IgD-negative memory B cell (primary cell): Measurements from ENCODE around the gene ADGRF3. TPM values are rescaled to one million over a fixed set of nuclear protein-coding genes. Genes with fewer than 3 reads are reported as not detected.
"Not testable (repeated sequence)": the region's sequence is repeated elsewhere in the genome, so short reads cannot be mapped to it uniquely, and the experiment has no call there.

Experiments used
- H3K27ac Mint-ChIP-seq, 3 donors: one replicate each; pipeline ENCODE4 v1.8.0; 2020 to 2022; ENCODE audit warnings: mild to moderate bottlenecking in 3 of 3, mixed read lengths in 3 of 3, moderate library complexity in 1 of 3
- H3K27me3 Mint-ChIP-seq: one replicate; pipeline ENCODE4 v1.8.0; 2021; ENCODE audit warnings: mixed read lengths
- H3K36me3 Mint-ChIP-seq: one replicate; pipeline ENCODE4 v1.8.0; 2020; ENCODE audit warnings: mild to moderate bottlenecking, mixed read lengths
- H3K4me1 Mint-ChIP-seq, 3 donors: one replicate each; pipeline ENCODE4 v1.8.0; 2020 to 2022; ENCODE audit warnings: mixed read lengths in 3 of 3, mild to moderate bottlenecking in 1 of 3
- H3K4me3 Mint-ChIP-seq, 4 donors: one replicate each; pipeline ENCODE4 v1.8.0; 2020 to 2022; ENCODE audit warnings: mild to moderate bottlenecking in 4 of 4, mixed read lengths in 4 of 4, moderate library complexity in 3 of 4
- H3K9me3 Mint-ChIP-seq, 3 donors: one replicate each; pipeline ENCODE4 v1.8.0; 2020 to 2021; ENCODE audit warnings: mixed read lengths in 3 of 3, mild to moderate bottlenecking in 1 of 3
- polyA plus RNA-seq: library from polyadenylated mRNA; unstranded; fragments of 300-500 nt; fragmentation: Illumina TruSeq; gene quantifications from one replicate; pipeline ENCODE4 v1.2.3, GENCODE V29; 2021

Gene ADGRF3
- polyA plus RNA-seq, 1 donor from 2014 or later = 0.38 TPM

DNA sequence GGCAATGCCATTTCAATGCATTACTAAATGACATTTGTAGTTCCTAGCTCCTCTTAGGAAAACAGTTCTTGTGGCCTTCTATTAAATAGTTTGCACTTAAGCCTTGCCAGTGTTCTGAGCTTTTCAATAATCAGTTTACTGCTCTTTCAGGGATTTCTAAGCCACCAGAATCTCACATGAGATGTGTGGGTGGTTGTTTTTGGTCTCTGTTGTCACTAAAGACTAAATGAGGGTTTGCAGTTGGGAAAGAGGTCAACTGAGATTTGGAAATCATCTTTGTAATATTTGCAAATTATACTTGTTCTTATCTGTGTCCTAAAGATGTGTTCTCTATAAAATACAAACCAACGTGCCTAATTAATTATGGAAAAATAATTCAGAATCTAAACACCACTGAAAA is 56.6 kb downstream of the ADGRF3 start:
- Mint-ChIP-seq H3K9me3 (no peaks in the 10 kb centered on the region), H3K4me1 (no peaks in the 10 kb centered on the region), H3K36me3 (peaks cover 2% of the 10 kb centered on the region), H3K27ac (no peak overlapping the region), H3K27me3 (no peaks in the 10 kb centered on the region), H3K4me3 (no peak overlapping the region)

DNA sequence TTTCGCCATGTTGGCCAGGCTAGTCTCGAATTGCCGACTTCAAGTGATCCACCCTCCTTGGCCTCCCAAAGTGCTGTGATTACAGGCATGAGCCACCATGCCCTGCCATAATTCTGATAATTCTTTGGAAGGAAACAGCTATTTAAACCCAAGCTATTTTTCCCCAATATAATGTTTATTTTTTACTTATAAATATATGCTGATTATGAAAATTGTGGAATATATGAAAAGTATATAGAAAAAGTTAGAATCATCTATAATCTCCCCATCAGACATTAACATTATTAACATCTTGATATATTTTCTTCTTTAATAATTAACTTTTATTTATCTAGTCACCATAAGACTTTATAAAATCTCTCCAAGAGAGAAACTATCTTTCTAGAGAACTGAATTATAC is 60.7 kb downstream of the ADGRF3 start:
- H3K36me3 Mint-ChIP-seq = peaks cover 7% of the 10 kb centered on the region
- H3K4me1 Mint-ChIP-seq = peaks cover 0 to 2% (median 0%) of the 10 kb centered on the region in 3 donors
- H3K4me3 Mint-ChIP-seq = no peak overlapping the region
- H3K9me3 Mint-ChIP-seq = no peaks in the 10 kb centered on the region
- no peaks in the 10 kb centered on the region for H3K27me3 Mint-ChIP-seq
- no peak overlapping the region for H3K27ac Mint-ChIP-seq

DNA sequence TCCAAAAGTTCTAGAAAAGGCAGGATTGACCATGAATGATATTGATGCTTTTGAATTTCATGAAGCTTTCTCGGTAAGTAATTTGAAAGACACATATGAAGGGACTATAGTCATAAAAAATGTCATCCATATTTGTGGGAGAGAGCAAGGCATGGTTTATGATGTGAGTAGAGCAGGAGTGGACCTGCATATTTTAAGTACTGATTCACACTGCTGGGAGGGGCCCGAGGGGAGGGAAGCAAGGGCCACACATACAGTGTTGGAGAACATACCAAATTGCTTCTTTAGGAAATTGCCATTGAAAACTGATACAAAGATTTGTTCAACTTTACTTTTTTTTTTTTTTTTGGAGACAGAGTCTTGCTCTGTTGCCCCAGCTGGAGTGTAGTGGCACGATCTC is 62.5 kb downstream of the ADGRF3 start:
- H3K27ac Mint-ChIP-seq = peak overlapping the region in 1 of 3 donors; percentile 81
- no peaks in the 10 kb centered on the region for H3K27me3 Mint-ChIP-seq
- no peak overlapping the region for H3K4me3 Mint-ChIP-seq
- H3K36me3 Mint-ChIP-seq = peaks cover 7% of the 10 kb centered on the region
- H3K9me3 Mint-ChIP-seq = no peaks in the 10 kb centered on the region
- H3K4me1 Mint-ChIP-seq = peaks cover 0 to 2% (median 0%) of the 10 kb centered on the region in 3 donors

DNA sequence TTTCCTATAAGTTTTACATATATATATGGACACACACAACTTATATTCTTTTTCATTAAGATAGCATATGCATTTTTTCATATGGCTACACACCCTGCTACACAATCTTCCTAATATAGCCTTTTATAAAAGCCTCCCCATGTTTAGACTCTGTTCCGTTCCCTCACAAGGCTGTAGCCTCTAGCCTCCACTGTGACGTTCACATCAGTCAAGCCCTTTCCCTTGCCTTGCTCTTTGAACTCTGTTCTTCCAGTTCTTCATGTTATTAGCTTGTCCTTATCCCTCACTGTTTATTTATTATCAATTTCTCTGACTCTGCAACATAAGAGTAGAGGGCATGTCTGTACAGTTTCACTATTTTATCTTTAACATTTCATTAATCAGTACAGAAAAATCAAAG is 63.0 kb downstream of the ADGRF3 start:
- no peak overlapping the region for H3K27ac Mint-ChIP-seq
- peaks cover 7% of the 10 kb centered on the region for H3K36me3 Mint-ChIP-seq
- no peak overlapping the region for H3K4me3 Mint-ChIP-seq
- H3K27me3 Mint-ChIP-seq = no peaks in the 10 kb centered on the region
- peaks cover 0 to 2% (median 0%) of the 10 kb centered on the region in 3 donors for H3K4me1 Mint-ChIP-seq
- no peaks in the 10 kb centered on the region for H3K9me3 Mint-ChIP-seq

GRCh38 chr2:26281226-26281625 is 65.4 kb downstream of the ADGRF3 start:
- Mint-ChIP-seq H3K4me1 (peaks cover 0 to 2% (median 0%) of the 10 kb centered on the region in 3 donors), H3K36me3 (peaks cover 16% of the 10 kb centered on the region), H3K4me3 (no peak overlapping the region), H3K27ac (no peak overlapping the region), H3K9me3 (no peaks in the 10 kb centered on the region), H3K27me3 (no peaks in the 10 kb centered on the region)

- no peak overlapping the region for H3K4me3 Mint-ChIP-seq
- peaks cover 16% of the 10 kb centered on the region for H3K36me3 Mint-ChIP-seq
Measured at GRCh38 chr2:26279886-26280285, 66.7 kb downstream of the ADGRF3 start.

GRCh38 chr2:26276484-26277227 is 69.9 kb downstream of the ADGRF3 start:
- H3K27me3 Mint-ChIP-seq = no peaks in the 10 kb centered on the region
- no peak overlapping the region for H3K27ac Mint-ChIP-seq
- H3K9me3 Mint-ChIP-seq = no peaks in the 10 kb centered on the region
- H3K4me3 Mint-ChIP-seq = no peak overlapping the region
- H3K36me3 Mint-ChIP-seq = peaks cover 12% of the 10 kb centered on the region
- peaks cover 0 to 3% (median 0%) of the 10 kb centered on the region in 3 donors for H3K4me1 Mint-ChIP-seq

More at GRCh38 chr2:26279886-26280285, 66.7 kb downstream of the ADGRF3 start:
- H3K27me3 Mint-ChIP-seq = no peaks in the 10 kb centered on the region
- peaks cover 0 to 2% (median 0%) of the 10 kb centered on the region in 3 donors for H3K4me1 Mint-ChIP-seq
- H3K9me3 Mint-ChIP-seq = no peaks in the 10 kb centered on the region
- H3K27ac Mint-ChIP-seq = no peak overlapping the region

DNA sequence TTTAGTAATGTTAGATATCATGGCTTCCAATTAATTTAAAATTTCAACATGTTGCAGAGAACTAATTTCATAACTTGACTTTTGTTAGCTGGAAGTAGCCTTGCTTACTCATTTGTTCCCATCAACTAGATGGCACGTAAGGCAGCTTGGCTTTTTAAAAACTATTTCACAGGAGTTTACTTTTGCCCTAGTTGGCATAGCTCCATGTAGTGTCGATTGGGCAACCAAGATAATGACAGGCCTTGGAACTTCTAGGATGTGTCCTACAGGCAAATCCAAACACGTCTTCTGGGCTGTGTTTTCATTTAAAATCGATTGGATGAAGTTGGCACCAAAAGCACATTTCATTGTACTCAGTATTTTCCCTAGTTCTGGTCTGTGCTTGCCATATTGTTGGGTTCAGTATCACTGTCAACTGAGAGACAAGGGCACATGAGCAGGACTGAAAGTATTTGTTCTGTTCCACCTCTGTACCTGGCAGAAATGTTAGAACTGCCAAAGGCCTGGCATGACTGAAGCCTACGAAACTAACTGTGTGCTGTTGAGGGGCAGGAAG is 72.5 kb downstream of the ADGRF3 start:
- H3K4me3 Mint-ChIP-seq = no peak overlapping the region

DNA sequence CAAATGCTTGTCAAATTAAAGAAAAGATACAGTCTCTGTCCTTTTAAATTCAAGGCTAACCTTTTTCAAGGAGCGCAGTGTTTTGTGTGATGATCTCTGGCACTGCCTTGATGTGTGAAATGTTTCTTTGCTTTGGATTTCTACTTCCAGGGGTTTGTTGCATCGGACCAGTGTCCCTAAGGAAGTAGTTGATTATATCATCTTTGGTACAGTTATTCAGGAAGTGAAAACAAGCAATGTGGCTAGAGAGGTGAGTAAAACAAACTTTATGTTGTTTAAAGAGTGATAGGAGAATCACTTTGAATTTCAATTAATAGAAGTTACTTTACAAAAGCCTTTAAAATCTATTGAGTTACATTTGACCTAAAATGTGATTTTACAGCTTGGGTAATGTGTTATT is 73.1 kb downstream of the ADGRF3 start:
- no peaks in the 10 kb centered on the region for H3K9me3 Mint-ChIP-seq
- H3K36me3 Mint-ChIP-seq = peaks cover 14% of the 10 kb centered on the region
- no peak overlapping the region for H3K27ac Mint-ChIP-seq

More for the DNA sequence above, 72.5 kb downstream of the ADGRF3 start:
- Mint-ChIP-seq H3K27ac (no peak overlapping the region), H3K36me3 (peaks cover 14% of the 10 kb centered on the region), H3K9me3 (no peaks in the 10 kb centered on the region), H3K4me1 (peaks cover 9 to 16% (median 13%) of the 10 kb centered on the region in 3 donors), H3K27me3 (no peaks in the 10 kb centered on the region)

GRCh38 chr2:26270373-26270772 is 76.2 kb downstream of the ADGRF3 start:
- H3K36me3 Mint-ChIP-seq = peaks cover 10% of the 10 kb centered on the region
- H3K4me3 Mint-ChIP-seq = peak overlapping the region in 1 of 4 donors; percentile 65
- no peaks in the 10 kb centered on the region for H3K27me3 Mint-ChIP-seq
- peaks cover 12 to 25% (median 19%) of the 10 kb centered on the region in 3 donors for H3K4me1 Mint-ChIP-seq
- peak overlapping the region in 2 of 3 donors; percentile 13 to 67 for H3K27ac Mint-ChIP-seq
- H3K9me3 Mint-ChIP-seq = no peaks in the 10 kb centered on the region

More for the DNA sequence above, 73.1 kb downstream of the ADGRF3 start:
- peaks cover 12 to 18% (median 16%) of the 10 kb centered on the region in 3 donors for H3K4me1 Mint-ChIP-seq
- H3K4me3 Mint-ChIP-seq = no peak overlapping the region
- H3K27me3 Mint-ChIP-seq = no peaks in the 10 kb centered on the region

DNA sequence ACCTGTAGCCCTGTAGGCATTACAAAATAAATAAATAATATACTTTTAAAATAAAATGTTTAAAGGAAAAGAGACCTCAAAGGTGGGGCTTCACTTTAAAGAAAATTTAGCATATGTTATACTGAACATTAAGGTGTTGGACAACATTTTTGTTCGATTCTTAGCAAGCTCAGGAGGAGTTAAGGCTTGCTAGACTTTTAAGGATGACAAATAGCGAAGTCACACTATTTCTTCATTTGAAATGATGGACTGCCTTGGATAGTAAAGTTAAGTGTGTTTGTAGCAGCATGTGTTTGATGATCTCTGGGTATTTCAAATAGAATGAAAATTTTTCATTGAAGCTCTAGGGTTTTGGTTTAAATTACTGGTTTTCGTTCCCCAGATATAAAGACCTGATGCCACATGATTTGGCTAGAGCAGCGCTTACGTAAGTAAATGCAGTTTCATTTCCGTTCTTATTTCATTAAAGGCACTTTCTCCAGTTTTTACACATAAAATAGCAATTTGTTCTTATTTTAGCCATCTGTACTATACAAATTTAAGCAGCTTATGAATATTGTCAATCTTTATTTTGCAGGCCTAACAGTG is 76.9 kb downstream of the ADGRF3 start:
- no peaks in the 10 kb centered on the region for H3K9me3 Mint-ChIP-seq
- H3K27ac Mint-ChIP-seq = peak overlapping the region in 2 of 3 donors; percentile 13 to 67
- no peaks in the 10 kb centered on the region for H3K27me3 Mint-ChIP-seq
- H3K36me3 Mint-ChIP-seq = peaks cover 10% of the 10 kb centered on the region
- peak overlapping the region in 1 of 4 donors; percentile 65 for H3K4me3 Mint-ChIP-seq
- peaks cover 12 to 25% (median 19%) of the 10 kb centered on the region in 3 donors for H3K4me1 Mint-ChIP-seq

- not testable (repeated sequence) for H3K9me3 Mint-ChIP-seq, H3K36me3 Mint-ChIP-seq, H3K27me3 Mint-ChIP-seq, H3K4me3 Mint-ChIP-seq
- peaks cover 12 to 25% (median 19%) of the 10 kb centered on the region in 3 donors for H3K4me1 Mint-ChIP-seq
- peak overlapping the region in 1 of 3 donors; percentile 84 for H3K27ac Mint-ChIP-seq
Measured at GRCh38 chr2:26268670-26269385, 77.8 kb downstream of the ADGRF3 start.

- Mint-ChIP-seq H3K27ac (peak overlapping the region in 1 of 3 donors; percentile 84), H3K4me1 (peaks cover 12 to 25% (median 16%) of the 10 kb centered on the region in 3 donors), H3K4me3 (no peak overlapping the region), H3K9me3 (no peaks in the 10 kb centered on the region), H3K36me3 (peaks cover 8% of the 10 kb centered on the region), H3K27me3 (no peaks in the 10 kb centered on the region)
Measured at GRCh38 chr2:26268213-26268612, 78.4 kb downstream of the ADGRF3 start.

DNA sequence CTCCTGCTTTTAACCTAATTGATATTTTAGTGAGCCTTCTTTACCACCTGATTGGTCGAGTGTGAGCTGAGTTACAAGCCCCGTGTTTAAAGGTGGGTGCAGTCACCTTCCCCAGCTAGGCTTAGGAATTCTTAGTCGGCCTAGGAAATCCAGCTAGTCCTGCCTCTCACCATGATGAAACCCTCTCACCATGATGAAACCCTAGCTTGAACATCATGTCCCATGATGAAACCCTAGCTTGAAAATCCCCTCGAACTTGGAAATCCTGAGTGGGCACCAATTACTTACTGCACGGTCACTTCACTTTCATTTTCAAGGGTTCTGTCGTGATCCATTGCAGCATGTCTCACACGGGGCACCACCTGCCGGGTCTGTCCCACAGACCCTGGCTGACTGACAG is 87.8 kb downstream of the ADGRF3 start:
- not testable (repeated sequence) for H3K36me3 Mint-ChIP-seq, H3K9me3 Mint-ChIP-seq, H3K4me3 Mint-ChIP-seq, H3K4me1 Mint-ChIP-seq, H3K27me3 Mint-ChIP-seq
- H3K27ac Mint-ChIP-seq = peak overlapping the region in 1 of 3 donors; percentile 62
